Renal pelvis (tissue), 4 donors: ENCODE measurements around the gene JOSD2. TPM values are rescaled to one million over a fixed set of nuclear protein-coding genes. Genes with fewer than 3 reads are reported as not detected.
A peak's percentile ranks its signal among the peaks of the same experiment; 100 is the strongest.

Source experiments
- DNase-seq: peaks from one replicate; pipeline ENCODE4 v3.0.0-alpha.2; 2013
- polyA plus RNA-seq, 3 donors: library from polyadenylated mRNA; unstranded; fragments of 120-200 nt; gene quantifications; one replicate each; pipeline ENCODE4 v1.2.1, GENCODE V29; 2013; ENCODE audit not compliant: insufficient read length in 3 of 3

Gene JOSD2
- polyA plus RNA-seq, 3 donors, result 12.9 to 15.1 (median 14.1) TPM

DNA sequence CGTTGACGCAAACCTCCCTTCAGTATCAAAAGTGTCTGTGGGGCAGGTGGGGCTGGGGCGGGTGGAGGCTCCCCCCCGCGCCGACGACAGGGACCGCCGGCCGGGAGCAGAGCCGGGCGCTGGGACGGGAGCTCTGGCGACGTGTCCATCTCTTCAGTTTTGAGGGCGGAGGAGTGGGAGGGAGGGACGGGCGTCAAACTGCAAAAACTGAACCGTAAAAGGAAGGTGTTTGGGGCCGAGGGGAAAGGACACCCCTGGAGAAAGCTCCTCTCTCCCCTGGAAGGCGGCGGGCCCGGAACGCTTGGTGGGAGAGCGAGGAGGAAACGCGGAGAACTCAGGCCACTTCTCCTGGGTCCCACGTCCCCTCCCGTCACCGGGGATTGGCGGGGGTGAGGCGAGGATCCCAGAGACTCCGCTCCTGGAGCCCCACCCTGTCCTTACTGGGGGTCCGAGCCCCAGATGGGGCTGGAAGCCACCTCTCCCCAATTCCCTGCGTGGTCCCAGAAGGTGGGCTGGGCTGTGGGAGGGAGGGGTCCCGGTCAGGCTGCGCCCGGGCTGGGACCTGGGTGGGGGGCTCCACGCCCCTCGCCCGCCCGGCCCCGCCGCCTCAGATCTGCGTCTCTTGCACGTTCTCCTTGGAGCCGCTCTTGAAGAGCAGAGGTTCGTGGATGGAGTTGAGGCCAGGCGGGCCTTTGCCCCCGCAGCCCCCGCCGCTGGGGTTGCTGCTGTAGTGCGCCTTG is 6.1 kb upstream of the JOSD2 start:
- no peak for DNase-seq

DNA sequence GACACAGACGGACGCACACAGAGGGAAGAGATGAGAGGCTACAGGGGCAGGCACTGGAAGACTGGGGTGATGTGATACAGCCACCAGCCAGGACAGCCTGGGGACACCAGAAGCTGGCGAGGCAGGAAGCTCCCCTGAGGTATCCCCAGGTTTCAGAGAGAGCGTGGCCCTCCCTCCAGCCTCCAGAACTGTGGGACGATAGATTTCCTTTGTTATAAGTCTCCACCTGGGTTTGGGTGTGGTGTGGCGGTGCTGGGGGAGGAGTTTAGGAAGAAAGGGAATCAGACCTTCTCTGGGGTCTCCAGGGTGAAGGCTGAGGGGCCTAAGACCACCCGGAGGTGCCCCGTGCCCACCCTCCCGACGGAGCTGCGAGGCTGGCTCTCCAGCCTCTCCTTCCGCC is 5.5 kb upstream of the JOSD2 start:
- DNase-seq, result no peak

DNA sequence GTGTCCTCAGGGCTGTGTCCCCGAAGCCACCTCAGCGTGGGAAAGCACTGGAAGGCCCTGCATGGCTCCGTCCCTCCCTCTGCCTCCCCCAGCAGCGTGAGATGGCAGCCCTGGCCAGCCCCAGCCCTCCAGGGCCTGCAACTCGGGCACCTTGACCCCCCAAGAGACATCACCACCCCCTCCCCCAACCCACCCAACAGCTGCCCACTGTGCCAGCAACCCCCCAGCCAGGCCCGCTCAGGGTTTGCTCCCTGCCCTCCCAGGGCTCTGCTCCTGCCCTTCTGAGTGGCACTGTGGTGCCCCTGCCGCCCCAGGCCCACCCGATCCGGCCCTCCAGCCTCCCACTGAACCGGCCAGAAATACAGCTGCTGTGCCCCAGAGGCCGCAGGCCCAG is 4.2 kb upstream of the JOSD2 start:
- no peak for DNase-seq

DNA sequence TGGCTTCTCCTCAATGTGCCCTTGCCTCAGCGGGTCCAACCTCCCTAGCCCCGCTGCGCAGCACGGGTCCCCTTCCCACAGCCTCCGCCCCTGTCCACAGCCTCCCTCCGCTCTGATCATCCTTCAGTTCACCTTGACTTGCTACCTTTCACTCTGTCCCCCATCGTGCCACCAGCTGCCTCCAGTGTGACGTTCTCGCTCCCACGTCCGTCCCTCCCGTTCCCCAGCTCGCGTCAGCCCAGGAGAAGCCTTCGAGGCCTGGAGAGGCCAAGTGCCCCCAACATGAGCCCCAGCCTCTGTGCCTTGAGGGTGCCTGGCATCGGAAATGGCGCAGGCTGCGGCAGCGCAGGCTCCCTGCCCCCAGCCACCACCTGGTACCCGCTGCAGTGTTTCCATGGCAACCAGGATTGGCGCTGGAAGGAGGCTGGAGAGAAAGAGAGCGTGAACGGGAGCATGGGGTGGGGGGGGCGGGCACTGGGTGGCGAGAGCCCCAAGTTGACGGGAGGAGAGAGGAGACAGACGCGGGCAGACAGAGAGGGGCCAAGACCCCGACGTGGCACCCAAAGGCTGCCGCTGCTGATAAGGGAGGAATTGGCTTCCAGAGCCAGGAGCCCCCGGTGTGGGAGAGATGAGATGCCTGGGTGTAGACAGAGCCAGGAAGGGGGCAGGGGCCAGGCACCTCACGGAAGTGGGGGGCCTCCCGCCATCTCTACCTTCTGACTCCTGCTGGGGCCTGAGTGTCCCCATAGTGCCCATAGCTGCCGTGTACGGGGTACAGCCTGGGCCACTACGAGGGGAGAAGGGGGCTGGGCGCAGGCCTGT is 3.6 kb upstream of the JOSD2 start:
- DNase-seq, result no peak

DNA sequence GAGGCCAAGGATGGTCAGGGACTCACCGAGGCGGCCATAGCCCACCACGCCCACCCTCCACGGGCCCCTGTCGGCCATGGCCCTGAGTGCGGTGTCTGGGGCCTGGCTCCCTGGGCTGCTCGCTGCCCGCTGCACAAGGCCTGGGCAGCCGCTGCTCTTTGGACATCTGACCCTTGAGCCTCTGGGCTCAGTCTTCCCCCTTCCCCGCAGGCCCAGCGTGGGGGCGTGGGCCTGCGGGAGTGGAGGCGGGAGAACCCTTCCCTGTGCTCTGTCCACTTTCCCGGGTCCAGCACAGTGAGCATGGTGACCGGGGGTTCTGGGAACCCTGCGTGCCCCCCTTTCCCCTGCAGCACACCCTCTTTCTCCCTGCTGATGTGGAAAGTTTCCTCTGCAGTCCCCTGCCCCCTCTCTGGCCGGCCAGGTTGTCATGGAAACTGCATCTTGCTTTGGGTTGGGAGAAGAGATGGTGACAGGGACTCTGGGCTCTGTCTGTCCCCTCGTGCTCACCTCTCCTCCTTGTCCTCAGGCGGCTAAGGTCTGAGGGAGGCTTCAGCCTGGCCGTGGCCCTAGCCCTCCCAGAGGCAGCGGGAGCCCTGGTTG is 2.9 kb upstream of the JOSD2 start, which contains the start of gene ASPDH:
Gene ASPDH, minus strand, starts transcription at position 168 of the 600 bp plus-strand sequence. Its CDS starts 90 bp downstream, at position 78.
- no peak for DNase-seq

DNA sequence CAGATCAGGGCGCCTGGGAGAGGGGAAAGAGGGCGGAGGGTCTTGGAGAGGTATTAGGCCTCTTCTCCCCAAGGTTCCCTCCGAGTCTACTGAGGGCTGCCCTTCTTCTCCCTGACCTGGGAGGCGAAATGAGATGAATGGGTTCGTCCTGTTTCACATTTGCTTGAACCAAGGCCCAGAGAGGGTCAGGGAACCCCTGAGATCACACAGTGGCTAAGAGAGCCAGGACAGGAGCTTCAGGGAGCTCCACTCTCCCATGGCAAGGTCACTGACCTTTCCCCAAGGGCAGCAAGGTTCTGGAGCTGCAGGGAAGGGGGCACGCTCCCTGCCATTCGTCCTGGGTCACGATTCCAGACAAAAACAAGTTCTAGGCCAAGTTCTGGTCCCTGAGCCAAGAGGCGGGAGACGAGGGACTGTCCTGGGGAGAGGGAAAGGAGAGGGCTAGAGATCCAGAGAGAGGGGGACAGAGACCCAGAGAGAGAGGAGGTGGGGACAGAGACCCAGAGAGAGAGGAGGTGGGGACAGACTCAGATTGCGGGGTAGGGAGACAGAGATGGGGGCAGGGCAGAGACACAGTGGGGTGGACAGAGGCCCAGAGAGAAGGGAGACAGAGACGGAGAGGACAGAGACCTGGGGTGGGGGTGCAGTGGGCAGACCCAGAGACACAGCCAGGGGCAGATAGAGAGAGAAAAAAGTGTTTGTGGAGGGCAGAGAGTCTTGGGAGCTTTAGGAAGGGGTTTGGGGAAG is 2.2 kb upstream of the JOSD2 start:
- no peak for DNase-seq

DNA sequence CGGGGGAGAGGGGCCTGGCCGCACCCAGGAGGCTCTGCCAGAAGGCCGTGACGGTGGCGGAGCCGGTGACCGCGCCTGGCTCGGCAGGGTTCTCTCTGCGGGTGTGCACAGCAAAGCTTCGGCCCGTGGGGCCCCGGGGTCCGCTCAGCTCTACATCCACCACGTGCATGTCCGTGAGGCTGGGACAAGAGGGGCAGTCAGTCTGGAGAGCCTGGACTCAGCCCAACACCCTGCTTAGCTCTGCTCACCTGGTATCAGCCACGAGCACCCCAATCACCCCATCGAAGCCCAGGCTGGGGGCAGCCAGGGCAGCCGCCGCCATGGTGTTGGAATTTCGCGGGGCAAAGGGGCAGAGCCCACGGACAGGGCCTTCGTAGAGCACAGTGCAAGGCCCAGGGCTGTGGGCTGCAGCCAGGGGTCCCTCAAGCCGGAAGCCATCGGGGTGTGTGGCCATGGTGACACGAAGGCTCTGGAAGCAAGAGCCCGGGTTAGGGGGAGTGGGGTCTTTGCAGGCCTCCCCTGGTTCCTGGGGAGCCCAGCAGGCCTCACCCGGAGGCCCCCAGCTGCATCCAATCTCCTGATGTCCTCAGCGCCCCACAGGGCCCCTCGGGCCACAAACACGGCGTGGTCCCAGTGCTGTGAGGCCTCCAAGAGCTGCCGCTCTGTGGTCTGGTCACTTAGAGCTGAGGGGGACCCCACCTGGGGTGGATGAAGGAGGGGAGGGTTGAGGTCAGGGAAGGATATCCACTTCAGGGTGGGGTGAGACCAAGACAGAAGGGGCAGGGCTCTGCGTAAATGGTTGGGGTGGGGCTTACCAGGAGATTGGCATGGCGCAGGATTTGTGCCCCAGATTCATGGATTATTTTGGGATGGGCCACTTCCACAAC is 1.4 kb upstream of the JOSD2 start:
- DNase-seq, result no peak

DNA sequence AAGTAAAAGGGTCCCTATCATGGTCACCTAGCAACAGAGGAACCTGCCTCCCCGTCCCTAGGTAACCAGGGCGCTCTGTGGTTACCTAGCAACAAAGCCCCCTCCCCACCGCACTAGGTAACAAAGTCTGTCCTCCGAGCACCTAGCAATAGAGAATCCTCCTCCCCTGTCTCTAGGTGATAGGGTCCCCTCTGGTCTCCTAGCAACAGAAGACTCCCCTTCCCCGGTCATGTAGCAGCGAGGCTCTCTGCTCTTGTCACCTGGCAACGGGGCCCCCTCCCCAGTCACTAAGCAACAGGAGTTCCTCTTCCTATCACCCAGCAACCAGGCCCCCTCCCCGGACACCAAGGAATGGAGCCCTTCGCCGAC is 307 bp downstream of the JOSD2 start:
- DNase-seq, result peak; percentile 86

DNA sequence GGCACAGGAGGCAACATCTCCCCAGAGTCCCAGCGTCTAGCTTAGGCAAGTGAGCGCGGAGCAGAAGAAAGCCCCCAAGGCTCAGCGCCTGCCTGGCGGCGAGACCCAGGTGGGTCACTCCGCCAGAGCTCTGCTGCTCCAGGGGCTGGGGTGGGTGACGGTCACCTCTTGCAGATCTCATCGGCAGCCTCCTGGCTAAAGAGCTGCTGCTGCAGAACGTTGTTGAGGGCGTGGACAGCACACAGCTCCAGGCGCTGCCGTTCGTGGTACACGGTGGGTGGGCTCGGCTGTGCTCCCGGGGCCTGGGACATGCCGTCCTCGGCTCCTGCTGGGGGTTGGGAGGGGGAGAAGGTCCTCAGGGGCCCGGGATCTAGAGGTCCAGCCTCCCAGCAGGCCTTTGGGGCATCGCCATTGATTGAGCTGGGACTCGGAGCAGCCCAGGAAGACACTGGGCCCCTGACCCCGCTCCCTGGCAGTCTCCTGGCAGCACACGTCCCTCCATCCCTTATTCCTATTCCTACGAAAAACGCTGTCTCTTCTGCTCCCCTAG is 795 bp downstream of the JOSD2 start:
- no peak for DNase-seq

DNA sequence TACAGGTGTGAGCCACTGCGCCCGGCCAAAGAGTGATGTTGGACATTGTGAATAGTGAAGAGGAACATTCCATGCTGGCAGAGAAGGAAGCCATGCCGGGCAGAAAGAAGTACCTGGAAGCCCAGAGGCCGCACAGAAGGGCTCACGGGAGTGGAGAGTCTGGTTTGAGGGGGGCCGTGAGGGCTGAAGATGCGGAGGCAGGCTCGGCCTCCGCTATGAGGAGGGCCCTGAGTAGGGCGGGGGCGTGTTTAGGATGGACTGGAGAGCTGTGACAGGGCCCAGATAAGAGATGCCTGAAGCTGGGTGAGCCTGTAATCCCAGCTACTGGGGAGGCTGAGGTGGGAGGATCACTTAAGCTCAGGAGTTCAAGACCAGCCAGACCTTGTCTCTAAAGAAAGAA is 1.6 kb downstream of the JOSD2 start:
- no peak for DNase-seq

DNA sequence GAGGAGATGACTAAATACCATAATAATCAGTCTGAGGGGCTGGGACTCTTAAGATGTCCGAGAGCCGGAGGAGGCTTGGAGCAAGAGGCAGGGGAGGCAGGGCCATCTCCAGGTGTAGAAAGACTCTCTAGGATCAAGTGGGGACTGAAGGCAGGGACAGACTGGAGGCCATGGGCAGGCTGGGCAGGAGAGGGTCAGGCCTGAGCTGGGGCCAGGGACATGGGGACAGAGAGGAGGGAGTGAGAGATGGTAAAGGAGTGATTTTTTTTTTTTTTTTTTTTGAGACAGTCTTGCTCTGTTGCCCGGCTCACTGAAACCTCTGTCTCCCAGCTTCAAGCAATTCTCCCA is 2.2 kb downstream of the JOSD2 start:
- DNase-seq, result no peak

DNA sequence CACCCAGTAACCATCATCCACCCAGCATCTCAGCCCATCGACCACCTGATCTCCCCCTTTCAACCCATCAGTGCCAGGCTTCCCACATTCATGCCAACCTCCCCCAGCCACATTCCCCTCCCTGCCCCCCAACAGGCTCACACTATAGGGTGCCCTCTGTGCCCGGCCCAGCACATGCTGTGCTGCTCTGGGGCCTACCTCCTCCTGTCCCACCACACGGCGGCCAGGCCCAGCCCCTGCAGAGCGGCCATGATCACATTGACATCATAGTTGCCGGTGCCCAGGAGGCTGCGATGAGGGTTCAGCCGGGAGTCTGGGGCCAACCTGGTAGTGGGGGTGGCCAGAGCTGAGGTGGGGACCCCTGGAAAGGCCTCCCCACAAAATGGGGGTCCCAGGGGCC is 3.6 kb downstream of the JOSD2 start:
- no peak for DNase-seq

DNA sequence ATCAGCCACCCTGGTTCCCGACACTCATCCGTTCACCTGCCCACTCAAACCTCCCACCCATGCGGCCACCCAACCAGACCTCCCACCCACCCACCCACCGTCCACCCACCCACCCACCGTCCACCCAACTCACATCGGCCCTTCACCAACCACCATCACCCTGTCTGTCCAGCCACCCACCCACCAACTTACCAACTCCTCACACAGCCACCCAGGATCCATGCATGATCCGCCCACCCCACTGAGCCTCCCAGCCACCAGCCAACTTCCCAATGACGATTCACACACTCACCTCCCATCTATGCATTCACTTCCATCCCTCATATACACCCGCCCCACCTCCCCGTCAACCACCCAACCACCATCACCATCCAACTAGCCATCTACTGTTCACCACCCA is 4.3 kb downstream of the JOSD2 start:
- no peak for DNase-seq

DNA sequence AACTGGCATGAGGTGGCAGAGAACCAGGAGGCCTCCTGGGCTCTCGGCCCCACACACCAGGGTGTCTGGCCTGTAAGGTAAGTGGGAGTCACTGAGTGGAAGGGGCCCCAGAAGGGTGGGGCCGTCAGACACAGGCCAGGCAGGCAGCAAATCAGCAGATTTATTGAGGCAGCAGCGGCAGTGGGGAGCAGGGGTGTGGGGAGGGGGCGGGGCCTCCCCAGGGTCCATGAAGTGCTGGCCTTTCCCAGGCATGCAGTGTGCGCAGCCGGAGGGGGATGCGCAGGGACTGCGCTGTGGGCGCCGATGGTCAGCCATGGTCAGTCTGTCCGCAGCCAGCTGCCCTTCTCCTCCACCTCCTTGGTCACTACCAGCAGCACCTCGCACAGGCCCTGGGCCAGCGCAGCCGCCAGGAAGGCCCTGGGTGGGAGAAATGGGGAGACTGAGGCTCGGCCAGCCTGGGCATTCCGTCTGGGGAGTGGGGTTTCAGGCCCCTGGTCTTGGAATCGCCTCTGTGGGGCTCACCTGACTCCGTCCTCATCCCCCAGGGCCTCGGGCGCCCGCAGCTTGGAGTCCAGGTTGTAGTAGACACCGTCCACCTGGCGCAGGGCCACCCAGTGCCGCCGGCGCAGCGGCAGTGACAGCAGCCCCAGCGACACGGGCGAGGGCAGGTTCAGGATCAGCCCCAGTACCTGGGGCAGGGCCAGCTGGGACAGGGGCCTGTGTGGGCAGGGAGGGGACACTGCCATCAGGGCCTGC is 5.0 kb downstream of the JOSD2 start:
- no peak for DNase-seq

DNA sequence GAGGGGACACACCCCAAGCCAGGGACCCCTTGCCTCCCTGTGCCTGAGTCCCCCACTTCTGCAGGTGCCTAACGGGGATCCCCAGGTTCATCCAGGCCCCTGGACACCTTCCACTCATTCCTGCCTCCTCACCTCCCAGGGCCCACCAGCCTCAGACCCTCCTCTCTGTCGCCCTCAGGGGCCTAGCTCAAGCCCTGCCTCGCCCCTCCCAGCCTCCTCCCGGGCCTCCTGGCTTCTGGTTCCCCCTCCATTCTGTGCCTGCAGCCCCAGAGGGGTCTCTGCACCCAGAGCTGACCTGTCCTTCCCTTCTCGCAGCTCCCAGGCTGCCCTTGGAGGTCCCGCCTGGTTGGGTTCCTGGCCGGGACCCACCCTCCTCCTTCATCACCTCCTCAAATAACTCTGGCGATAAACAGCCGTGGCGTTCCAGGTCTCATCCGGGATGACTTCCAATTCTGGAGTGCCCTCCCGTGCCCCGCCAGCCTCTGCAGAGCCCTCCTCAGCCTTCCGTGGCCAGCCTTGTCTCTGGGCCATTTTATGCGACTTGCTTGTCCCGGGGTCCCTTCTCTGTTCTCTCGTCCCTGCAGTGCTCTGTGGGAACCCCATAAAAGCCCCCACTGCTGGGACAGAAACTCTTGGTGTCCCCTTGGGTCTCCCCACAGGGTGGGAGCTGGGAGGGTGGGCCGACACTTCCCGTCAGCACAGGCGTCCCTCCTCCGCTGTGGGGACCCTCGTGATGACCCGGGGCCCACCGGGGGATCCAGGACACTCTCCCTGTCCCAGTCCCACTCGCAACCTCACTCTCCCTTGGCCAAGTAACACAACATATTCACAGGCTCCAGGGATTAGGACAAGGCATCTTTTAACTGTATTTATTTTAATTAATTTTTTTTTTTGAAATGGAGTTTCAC is 9.2 kb downstream of the JOSD2 start:
- DNase-seq, result no peak

DNA sequence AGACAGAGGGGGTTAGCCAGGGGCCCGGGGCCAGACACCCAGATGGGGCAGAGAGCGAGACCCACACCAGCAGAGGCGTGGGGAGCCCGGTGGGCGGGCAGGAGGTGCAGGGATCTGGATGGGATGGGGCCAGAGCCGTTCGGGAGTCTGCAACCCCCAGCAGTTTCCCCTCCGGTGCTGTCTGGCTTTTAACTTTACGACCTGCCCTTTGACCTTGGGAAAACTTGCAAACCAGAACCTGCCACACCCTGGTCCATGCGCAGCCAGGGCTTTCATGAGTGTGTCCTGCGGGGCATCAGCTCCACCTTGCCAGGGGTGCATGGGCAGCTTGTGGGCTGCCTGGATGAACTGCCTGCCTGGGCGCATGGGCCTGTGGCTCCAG is 9.8 kb downstream of the JOSD2 start:
- no peak for DNase-seq

DNA sequence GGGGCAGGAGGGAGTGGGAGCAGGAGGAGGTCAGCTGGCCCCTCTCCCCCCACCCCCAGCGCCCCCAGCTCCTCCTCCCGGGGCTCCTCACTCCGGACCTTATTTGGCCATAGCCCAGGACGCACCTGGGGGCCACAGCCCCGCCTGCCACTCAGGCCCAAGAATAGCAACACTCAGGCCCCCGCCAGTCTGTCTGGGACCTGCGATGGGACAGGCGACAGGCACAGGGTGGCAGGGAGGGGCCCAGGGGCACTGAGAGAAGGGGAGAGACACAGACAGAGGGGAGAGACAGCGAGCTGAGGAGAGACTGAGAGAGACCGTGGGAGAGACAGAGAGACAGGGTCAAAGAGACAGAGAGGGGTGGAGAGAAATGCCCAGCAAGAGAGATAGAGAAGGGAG is 10.2 kb downstream of the JOSD2 start:
- DNase-seq, result no peak

DNA sequence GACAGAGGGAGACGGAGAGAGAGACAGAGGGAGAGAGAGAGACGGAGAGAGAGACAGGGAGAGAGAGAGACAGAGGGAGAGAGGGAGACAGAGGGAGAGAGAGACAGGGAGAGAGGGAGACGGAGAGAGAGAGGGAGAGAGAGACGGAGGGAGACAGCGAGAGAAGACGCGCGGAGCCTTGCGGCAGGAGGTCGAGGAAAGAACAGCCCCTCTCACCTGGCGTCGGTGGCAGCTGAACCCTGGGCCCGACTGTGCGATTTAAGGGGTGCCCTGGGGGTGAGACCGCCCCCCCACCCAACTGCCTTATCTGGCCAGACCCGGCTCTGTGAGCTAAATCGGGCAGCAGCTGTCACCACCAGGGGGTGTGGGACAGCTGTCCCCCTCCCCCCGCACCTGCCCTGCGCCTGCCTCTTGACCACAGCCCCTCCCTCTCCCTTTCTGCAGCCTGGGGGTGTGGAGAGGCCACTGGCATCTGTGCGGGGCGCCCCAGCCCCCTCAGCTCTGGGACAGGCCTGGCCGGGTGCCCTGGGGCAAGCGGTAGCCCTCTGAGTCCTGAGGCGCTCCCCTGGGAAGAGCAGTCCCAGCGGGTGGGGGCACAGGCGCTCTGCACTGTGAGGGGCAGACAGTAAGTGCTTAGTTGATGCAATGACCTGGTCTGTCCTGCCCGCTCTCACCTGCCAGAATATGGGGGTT is 10.8 kb downstream of the JOSD2 start:
- DNase-seq, result no peak
